Thoracic aorta (tissue), 2 donors: ENCODE results near the gene POLR1D. TPM values are rescaled to one million over a fixed set of nuclear protein-coding genes. Genes with fewer than 3 reads are reported as not detected.

Experiments
- ATAC-seq: fragments of 150-250 bp; one replicate; pipeline ENCODE4 v1.8.0; 2017; ENCODE audit warnings: low read depth; ENCODE audit not compliant: insufficient number of reproducible peaks, low FRiP score
- DNase-seq: peaks from one replicate; pipeline ENCODE4 v3.0.0-alpha.2; 2020; ENCODE audit warnings: low spot score
- H3K27ac ChIP-seq, 2 donors: fragments of 200-600 bp; sonication (generic); 1 replicate in 1 of 2; 2 replicates in 1 of 2; pipeline ENCODE4 v1.5.1; 2016; ENCODE audit warnings: mild to moderate bottlenecking in 2 of 2, moderate library complexity in 2 of 2
- H3K27me3 ChIP-seq: fragments of 200-600 bp; sonication (generic); replicated peaks from 2 replicates; pipeline ENCODE4 v1.6.0; 2016; ENCODE audit warnings: mild to moderate bottlenecking; ENCODE audit not compliant: insufficient read depth
- H3K36me3 ChIP-seq: fragments of 200-600 bp; sonication (generic); one replicate; pipeline ENCODE4 v1.5.1; 2016
- H3K4me1 ChIP-seq, 2 donors: fragments of 200-600 bp; sonication (generic); 1 replicate in 1 of 2; 2 replicates in 1 of 2; pipeline versions ENCODE4 v1.5.1 to v1.6.0; 2016; ENCODE audit warnings: low read depth in 2 of 2, mild to moderate bottlenecking in 1 of 2; ENCODE audit not compliant: control insufficient read depth in 1 of 2
- H3K4me3 ChIP-seq: fragments of 200-600 bp; sonication (generic); 2 replicates; pipeline ENCODE4 v1.5.1; 2016; ENCODE audit warnings: mild to moderate bottlenecking
- H3K9me3 ChIP-seq: fragments of 200-600 bp; sonication (generic); 2 replicates; pipeline ENCODE4 v1.5.1; 2016
- CTCF ChIP-seq: fragments of 200-600 bp; sonication (generic); IDR thresholded peaks from one replicate; pipeline ENCODE4 v1.5.1; 2019; ENCODE audit warnings: antibody characterized with exemption
- total RNA-seq, 2 donors: library from RNA; depleted of rRNA; stranded (reverse); fragments of >200 nt; gene quantifications; one replicate each; pipeline versions ENCODE4 v1.1.0 to v1.2.3, GENCODE V29; 2016

POLR1D gene
- total RNA-seq, 2 donors from 2014 or later = 89.0 to 95.7 TPM

GRCh38 chr13:27621116-27621365, 651 bp upstream of the POLR1D start:
- Histone ChIP-seq H3K9me3 (no peaks in the 10 kb centered on the region), H3K27ac (peak overlapping the region; percentile 90 to 96), H3K36me3 (no peaks in the 10 kb centered on the region), H3K4me1 (peaks cover 16 to 27% of the 10 kb centered on the region in 2 donors), H3K27me3 (no peaks in the 10 kb centered on the region), H3K4me3 (peak overlapping the region; percentile 90)
- DNase-seq (no peak), ATAC-seq (no peak)
- no peak for TF ChIP-seq CTCF

GRCh38 chr13:27622102-27622820, 569 bp downstream of the POLR1D start:
- H3K27me3 ChIP-seq = no peaks in the 10 kb centered on the region
- ATAC-seq = no peak
- H3K9me3 ChIP-seq = no peaks in the 10 kb centered on the region
- H3K4me1 ChIP-seq = peaks cover 16 to 27% of the 10 kb centered on the region in 2 donors
- peak overlapping the region; percentile 90 for H3K4me3 ChIP-seq
- TF ChIP-seq CTCF = no peak
- H3K27ac ChIP-seq = peak overlapping the region; percentile 90 to 96
- DNase-seq = no peak
- no peaks in the 10 kb centered on the region for H3K36me3 ChIP-seq

GRCh38 chr13:27622881-27623280, 1.2 kb downstream of the POLR1D start:
- no peaks in the 10 kb centered on the region for H3K27me3 ChIP-seq
- peaks cover 13 to 24% of the 10 kb centered on the region in 2 donors for H3K4me1 ChIP-seq
- H3K27ac ChIP-seq = no peak overlapping the region
- no peak for TF ChIP-seq CTCF
- peak overlapping the region; percentile 90 for H3K4me3 ChIP-seq
- no peak for DNase-seq
- ATAC-seq = no peak
- no peaks in the 10 kb centered on the region for H3K36me3 ChIP-seq
- no peaks in the 10 kb centered on the region for H3K9me3 ChIP-seq

GRCh38 chr13:27624071-27624470, 2.4 kb downstream of the POLR1D start:
- DNase-seq = no peak
- no peak for ATAC-seq
- no peak overlapping the region for H3K27ac ChIP-seq
- TF ChIP-seq CTCF = no peak
- H3K36me3 ChIP-seq = no peaks in the 10 kb centered on the region
- H3K4me1 ChIP-seq = peaks cover 5 to 12% of the 10 kb centered on the region in 2 donors
- no peaks in the 10 kb centered on the region for H3K27me3 ChIP-seq
- no peak overlapping the region for H3K4me3 ChIP-seq
- no peaks in the 10 kb centered on the region for H3K9me3 ChIP-seq

GRCh38 chr13:27625839-27626238, 4.1 kb downstream of the POLR1D start:
- Histone ChIP-seq H3K4me3 (no peak overlapping the region), H3K27me3 (no peaks in the 10 kb centered on the region), H3K27ac (no peak overlapping the region), H3K36me3 (no peaks in the 10 kb centered on the region), H3K9me3 (no peaks in the 10 kb centered on the region), H3K4me1 (peaks cover 5 to 9% of the 10 kb centered on the region in 2 donors)
- no peak for DNase-seq
- ATAC-seq = no peak
- TF ChIP-seq CTCF = no peak
